Right lobe of liver (tissue), 6 donors: ENCODE results near the gene SHISA9. TPM values are rescaled to one million over a fixed set of nuclear protein-coding genes. Genes with fewer than 3 reads are reported as not detected.

Experiments
- ATAC-seq, 4 donors: fragments of 200-7000 bp; cut with Tn5 transposase; one replicate each; pipeline ENCODE4 v1.9.1; 2020; ENCODE audit warnings: mild to moderate bottlenecking in 4 of 4, moderate library complexity in 4 of 4
- DNase-seq, 3 donors: peaks; one replicate each; pipeline ENCODE4 v3.0.0-alpha.2; 2020
- H3K27ac ChIP-seq, 3 donors: fragments of 200-600 bp; one replicate each; pipeline ENCODE4 v1.8.0; 2022
- H3K27me3 ChIP-seq, 2 donors: fragments of 200-600 bp; one replicate each; pipeline ENCODE4 v1.8.0; 2022
- H3K36me3 ChIP-seq, 4 donors: fragments of 200-600 bp; sonication (generic) in 1 of 4; one replicate each; pipeline versions ENCODE4 v1.5.1 to v1.8.0; 2017 to 2022; ENCODE audit warnings: control low read depth in 1 of 4
- H3K4me1 ChIP-seq, 4 donors: fragments of 200-600 bp; sonication (generic) in 1 of 4; one replicate each; pipeline versions ENCODE4 v1.5.1 to v1.8.0; 2017 to 2022; ENCODE audit warnings: control low read depth in 1 of 4
- H3K4me3 ChIP-seq, 3 donors: fragments of 200-600 bp; one replicate each; pipeline ENCODE4 v1.8.0; 2022
- H3K9me3 ChIP-seq, 4 donors: fragments of 200-600 bp; sonication (generic) in 1 of 4; one replicate each; pipeline versions ENCODE4 v1.5.1 to v1.8.0; 2017 to 2022; ENCODE audit warnings: control low read depth in 1 of 4
- POLR2A ChIP-seq: fragments of 450-650 bp; IDR thresholded peaks from one replicate; pipeline ENCODE4 v1.6.1; 2017; ENCODE audit warnings: antibody characterized with exemption, mild to moderate bottlenecking
- WGBS: methylation state at CpG from one replicate; pipeline ENCODE4 v1.1.6; 2018; ENCODE audit warnings: low coverage, low lambda C conversion rate; ENCODE audit not compliant: insufficient coverage; ENCODE audit errors: missing lambda C conversion rate; 5-methylcytosine and 5-hydroxymethylcytosine counted together
- intact Hi-C, 2 donors: fragments of 100-400 bp; cut with DNase I; formaldehyde crosslinking; loops; one replicate each; pipeline versions ENCODE4 v1.11.2 to v1.14.1; 2022
- total RNA-seq, 6 experiments: library from RNA; depleted of rRNA in 2 of 6; stranded (reverse); fragments of >200 nt in 2 of 6; fragmentation: NEBNext Ultra II Directional in 3 of 6; extraction: Animal tissue kit (Norgen Biotek cat#: 25700) in 3 of 6; gene quantifications; one replicate each; pipeline versions ENCODE4 v1.1.0 to v1.2.4, GENCODE V29; 2016 to 2023
- TF ChIP-seq, protein P1 (sequence below), 4 donors: fragments of 200-600 bp in 3 of 4; fragments of 450-650 bp in 1 of 4; IDR thresholded peaks; one replicate each; pipeline versions ENCODE4 v1.5.1 to v1.8.0; 2016 to 2022; ENCODE audit warnings: antibody characterized with exemption in 4 of 4, mild to moderate bottlenecking in 2 of 4
- donor health status: DM: no; HTN: yes; CAD: no.
- donor health status: DM: no; HTN: no; CAD: no.
- donor health status: DM: no; HTN: no; CAD: no.
- donor health status: DM: no; HTN: yes; CAD: no.
- donor health status: DM: no; HTN: yes; CAD: no.

SHISA9 gene
- total RNA-seq, 6 experiments from 2014 or later: 0.02 to 0.06 TPM; not detected in 4

DNA sequence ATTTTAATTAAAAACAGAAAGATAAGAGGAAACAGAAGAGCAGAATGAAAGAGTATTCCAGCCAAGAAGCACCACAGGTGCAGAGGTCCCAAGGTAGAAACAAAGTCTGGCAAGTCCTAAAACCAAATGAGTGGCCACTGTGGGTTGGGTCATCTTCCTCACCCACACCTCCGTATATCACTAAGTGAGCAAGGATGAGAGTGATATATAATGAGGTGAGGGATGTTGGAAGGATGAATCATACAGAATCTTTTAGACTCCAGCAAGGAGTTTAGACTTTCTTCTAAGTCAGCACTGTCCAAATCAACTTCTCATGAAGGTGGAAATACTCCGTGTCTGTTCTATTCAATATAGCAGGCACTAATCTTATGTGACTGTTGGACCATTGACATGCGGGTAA lies 70.8 kb downstream of the SHISA9 start:
- Histone ChIP-seq H3K4me1 (no peaks in the 10 kb centered on the region), H3K9me3 (no peaks in the 10 kb centered on the region), H3K36me3 (no peaks in the 10 kb centered on the region), H3K27me3 (no peaks in the 10 kb centered on the region), H3K4me3 (no peak overlapping the region), H3K27ac (no peak overlapping the region)
- no peak for TF ChIP-seq POLR2A
- TF ChIP-seq, protein P1, sequence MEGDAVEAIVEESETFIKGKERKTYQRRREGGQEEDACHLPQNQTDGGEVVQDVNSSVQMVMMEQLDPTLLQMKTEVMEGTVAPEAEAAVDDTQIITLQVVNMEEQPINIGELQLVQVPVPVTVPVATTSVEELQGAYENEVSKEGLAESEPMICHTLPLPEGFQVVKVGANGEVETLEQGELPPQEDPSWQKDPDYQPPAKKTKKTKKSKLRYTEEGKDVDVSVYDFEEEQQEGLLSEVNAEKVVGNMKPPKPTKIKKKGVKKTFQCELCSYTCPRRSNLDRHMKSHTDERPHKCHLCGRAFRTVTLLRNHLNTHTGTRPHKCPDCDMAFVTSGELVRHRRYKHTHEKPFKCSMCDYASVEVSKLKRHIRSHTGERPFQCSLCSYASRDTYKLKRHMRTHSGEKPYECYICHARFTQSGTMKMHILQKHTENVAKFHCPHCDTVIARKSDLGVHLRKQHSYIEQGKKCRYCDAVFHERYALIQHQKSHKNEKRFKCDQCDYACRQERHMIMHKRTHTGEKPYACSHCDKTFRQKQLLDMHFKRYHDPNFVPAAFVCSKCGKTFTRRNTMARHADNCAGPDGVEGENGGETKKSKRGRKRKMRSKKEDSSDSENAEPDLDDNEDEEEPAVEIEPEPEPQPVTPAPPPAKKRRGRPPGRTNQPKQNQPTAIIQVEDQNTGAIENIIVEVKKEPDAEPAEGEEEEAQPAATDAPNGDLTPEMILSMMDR (IDR thresholded peaks at IDR 0.05): no peak
- 86% methylated on average over 3 of the region's 3 CpGs for WGBS
- intact Hi-C loops: loop anchor here in 1 of 2 donors (10.0 kb wide), 1 partner anchor 63 kb away; no protein-coding TSS in a partner anchor
- DNase-seq (no peak), ATAC-seq (no peak)

DNA sequence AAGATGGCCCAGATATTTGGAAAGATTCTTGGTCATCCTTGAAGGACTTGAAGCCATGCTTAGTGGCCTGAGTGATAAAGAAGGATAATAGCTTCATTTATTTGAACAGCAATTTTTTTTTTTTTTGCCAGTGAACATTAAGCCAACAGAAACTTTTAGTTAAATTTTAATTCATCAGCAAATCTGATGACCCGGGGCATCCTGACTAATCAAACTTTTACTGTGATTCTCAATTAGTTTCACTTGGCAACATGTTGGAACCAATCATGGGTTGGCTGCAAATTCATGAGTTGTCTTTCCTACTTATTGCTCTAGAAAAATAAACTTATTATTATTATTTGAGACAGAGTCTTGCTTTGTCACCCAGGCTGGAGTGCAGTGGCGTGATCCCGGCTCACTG lies 74.4 kb downstream of the SHISA9 start:
- ATAC-seq (peak in 1 of 4 donors; percentile 17), DNase-seq (no peak)
- H3K27ac ChIP-seq: no peak overlapping the region
- no peaks in the 10 kb centered on the region for H3K4me1 ChIP-seq
- H3K27me3 ChIP-seq: no peaks in the 10 kb centered on the region
- 75% methylated on average over 3 of the region's 3 CpGs for WGBS
- no peak for TF ChIP-seq POLR2A
- TF ChIP-seq, protein P1 (IDR thresholded peaks at IDR 0.05): no peak
- intact Hi-C loops: loop anchor here in 1 of 2 donors (10.0 kb wide), 1 partner anchor 59 kb away; no protein-coding TSS in a partner anchor
- H3K4me3 ChIP-seq: no peak overlapping the region
- H3K9me3 ChIP-seq: no peaks in the 10 kb centered on the region
- no peaks in the 10 kb centered on the region for H3K36me3 ChIP-seq

DNA sequence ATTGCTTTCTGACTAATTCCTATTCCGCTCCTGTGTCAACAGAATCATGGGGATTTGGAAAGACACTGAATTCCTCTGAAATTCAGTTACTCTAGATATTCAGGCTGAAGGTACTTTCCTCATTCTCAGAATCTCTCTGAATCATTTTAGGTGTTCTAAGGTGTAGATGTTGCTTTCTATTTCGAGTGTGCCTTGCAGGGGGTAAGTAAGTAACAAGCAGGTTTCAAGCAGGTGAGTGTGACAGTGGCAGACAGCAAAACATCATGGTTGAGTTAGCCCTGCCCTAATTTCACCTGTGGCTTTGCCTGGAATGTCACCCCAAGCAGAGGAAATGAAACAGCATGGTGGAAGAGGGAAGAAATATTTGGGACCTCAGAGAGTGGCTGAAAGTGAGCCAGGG lies 75.1 kb downstream of the SHISA9 start:
- Histone ChIP-seq H3K36me3 (no peaks in the 10 kb centered on the region), H3K27ac (no peak overlapping the region), H3K4me1 (no peaks in the 10 kb centered on the region), H3K27me3 (no peaks in the 10 kb centered on the region), H3K9me3 (no peaks in the 10 kb centered on the region), H3K4me3 (no peak overlapping the region)
- 52% methylated on average over 2 of the region's 2 CpGs for WGBS
- DNase-seq (no peak), ATAC-seq (no peak)
- intact Hi-C loops: loop anchor here in 1 of 2 donors (10.0 kb wide), 1 partner anchor 58 kb away; no protein-coding TSS in a partner anchor
- TF ChIP-seq POLR2A: no peak
- TF ChIP-seq, protein P1 (IDR thresholded peaks at IDR 0.05): no peak

DNA sequence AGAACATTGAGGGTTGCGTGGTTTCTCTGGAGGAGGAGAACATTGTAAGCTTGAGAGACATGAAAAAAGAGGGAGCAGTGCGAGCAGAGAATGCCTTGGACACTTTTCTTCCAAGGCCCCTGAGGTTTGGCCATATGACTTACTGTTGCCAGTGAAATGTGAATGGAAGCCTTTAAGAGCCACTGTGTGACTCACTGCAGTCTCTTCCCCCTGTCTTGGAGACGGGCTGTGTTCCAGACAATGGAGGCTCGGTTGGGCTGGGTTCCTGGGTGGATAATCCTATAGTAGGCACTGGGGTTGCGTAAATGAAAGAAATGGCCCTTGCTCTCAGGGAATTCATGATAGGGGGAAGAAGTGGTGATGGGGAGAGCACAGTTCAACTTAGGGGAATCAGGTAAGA lies 75.5 kb downstream of the SHISA9 start:
- ATAC-seq: no peak
- no peak overlapping the region for H3K27ac ChIP-seq
- DNase-seq: no peak
- H3K4me1 ChIP-seq: no peaks in the 10 kb centered on the region
- no peaks in the 10 kb centered on the region for H3K27me3 ChIP-seq
- no peaks in the 10 kb centered on the region for H3K9me3 ChIP-seq
- intact Hi-C loops: loop anchor here in 1 of 2 donors (10.0 kb wide), 1 partner anchor 58 kb away; no protein-coding TSS in a partner anchor
- 68% methylated on average over 4 of the region's 5 CpGs for WGBS
- no peaks in the 10 kb centered on the region for H3K36me3 ChIP-seq
- no peak overlapping the region for H3K4me3 ChIP-seq
- no peak for TF ChIP-seq POLR2A
- TF ChIP-seq, protein P1 (IDR thresholded peaks at IDR 0.05): no peak

DNA sequence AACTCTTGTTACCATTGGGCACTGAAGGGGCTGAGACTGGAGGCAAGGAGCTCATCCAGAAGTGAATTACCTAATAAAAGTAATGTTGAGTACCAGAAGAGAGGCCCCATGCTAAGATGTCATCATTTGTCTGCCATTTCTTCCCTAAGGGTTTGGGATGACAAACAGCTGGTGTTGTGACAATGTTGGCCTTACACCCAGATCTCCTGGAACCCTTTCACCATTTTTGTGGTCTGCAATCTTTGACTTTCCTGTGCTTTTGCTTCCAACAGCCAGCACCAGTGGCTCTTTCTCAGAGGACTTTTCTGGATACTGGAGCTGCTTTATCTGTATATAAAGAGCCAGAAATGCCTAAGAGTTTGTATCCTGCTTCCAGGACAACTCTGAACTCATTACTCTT lies 84.1 kb downstream of the SHISA9 start:
- Histone ChIP-seq H3K36me3 (no peaks in the 10 kb centered on the region), H3K27me3 (no peaks in the 10 kb centered on the region), H3K4me1 (no peaks in the 10 kb centered on the region), H3K4me3 (no peak overlapping the region), H3K9me3 (no peaks in the 10 kb centered on the region), H3K27ac (no peak overlapping the region)
- no peak for DNase-seq
- intact Hi-C loops: no loop called here
- ATAC-seq: no peak
- TF ChIP-seq, protein P1 (IDR thresholded peaks at IDR 0.05): no peak
- no peak for TF ChIP-seq POLR2A
